HG02678 (cell line): ENCODE data around the gene BLVRA.
"Not testable (repeated sequence)": the region's sequence is repeated elsewhere in the genome, so short reads cannot be mapped to it uniquely, and the experiment has no call there.

Experiments used
- ATAC-seq: cut with Tn5 transposase; IDR thresholded peaks from one replicate; pipeline ENCODE4 v1.9.1; 2021; ENCODE audit warnings: mild to moderate bottlenecking, moderate library complexity; ENCODE audit not compliant: unreplicated experiment

The BLVRA gene

GRCh38 chr7:43758029-43758821 lies at the start of gene BLVRA:
BLVRA (plus strand) TSS chr7:43758680; CDS start chr7:43771159, 12,479 bp downstream.
- peak; percentile 79 for ATAC-seq

- ATAC-seq: no peak
These were observed 47.0 kb upstream of the BLVRA start for GRCh38 chr7:43711503-43711902.

- ATAC-seq: not testable (repeated sequence)
These were observed 42.5 kb upstream of the BLVRA start for GRCh38 chr7:43715966-43716365.

GRCh38 chr7:43716598-43716997 lies 41.9 kb upstream of the BLVRA start:
- ATAC-seq: no peak

GRCh38 chr7:43721193-43721806 lies 37.2 kb upstream of the BLVRA start:
- ATAC-seq: no peak

GRCh38 chr7:43723007-43723341 lies 35.5 kb upstream of the BLVRA start:
- ATAC-seq: no peak

GRCh38 chr7:43725251-43725650 lies 33.2 kb upstream of the BLVRA start:
- no peak for ATAC-seq

- ATAC-seq: no peak
These were observed 32.0 kb upstream of the BLVRA start for GRCh38 chr7:43726466-43726865.

- no peak for ATAC-seq
These were observed 31.5 kb upstream of the BLVRA start for GRCh38 chr7:43727003-43727402.

- ATAC-seq: no peak
These were observed 31.0 kb upstream of the BLVRA start for GRCh38 chr7:43727494-43727893.

- ATAC-seq: peak; percentile 84
These were observed 29.1 kb upstream of the BLVRA start, which contains the start of gene COA1 for GRCh38 chr7:43729214-43729923. COA1 (minus strand) TSS chr7:43729523; CDS start chr7:43648614, 80,909 bp downstream.

- no peak for ATAC-seq
These were observed 28.6 kb upstream of the BLVRA start for GRCh38 chr7:43729924-43730248.

GRCh38 chr7:43731494-43731893 lies 27.0 kb upstream of the BLVRA start:
- not testable (repeated sequence) for ATAC-seq

- not testable (repeated sequence) for ATAC-seq
These were observed 23.7 kb upstream of the BLVRA start for GRCh38 chr7:43734575-43735332.

GRCh38 chr7:43735403-43735801 lies 23.1 kb upstream of the BLVRA start:
- peak; percentile 24 for ATAC-seq

- peak; percentile 70 for ATAC-seq
These were observed 22.5 kb upstream of the BLVRA start for GRCh38 chr7:43735802-43736603.

GRCh38 chr7:43737467-43738127 lies 20.9 kb upstream of the BLVRA start:
- no peak for ATAC-seq

GRCh38 chr7:43742692-43743091 lies 15.8 kb upstream of the BLVRA start:
- no peak for ATAC-seq

GRCh38 chr7:43747328-43748105 lies 11.0 kb upstream of the BLVRA start:
- no peak for ATAC-seq
